Left lung (tissue), 10 donors: ENCODE measurements around the gene PLPPR5. TPM values are rescaled to one million over a fixed set of nuclear protein-coding genes. Genes with fewer than 3 reads are reported as not detected.

ENCODE experiments used
- ATAC-seq: fragments of 200-7000 bp; cut with Tn5 transposase; one replicate; pipeline ENCODE4 v1.9.1; 2020; ENCODE audit warnings: moderate library complexity
- DNase-seq, 4 donors: peaks; one replicate each; pipeline ENCODE4 v3.0.0-alpha.2; 2013 to 2020
- H3K27ac ChIP-seq, 2 donors: fragments of 200-600 bp; sonication (generic) in 1 of 2; one replicate each; pipeline versions ENCODE4 v1.5.0 to v1.8.0; 2020 to 2021
- H3K27me3 ChIP-seq, 2 donors: fragments of 200-600 bp; sonication (generic) in 1 of 2; one replicate each; pipeline versions ENCODE4 v1.5.0 to v1.8.0; 2020 to 2021
- H3K36me3 ChIP-seq, 2 donors: fragments of 200-600 bp; sonication (generic) in 1 of 2; one replicate each; pipeline versions ENCODE4 v1.5.0 to v1.8.0; 2020 to 2021
- H3K4me1 ChIP-seq, 2 donors: fragments of 200-600 bp; one replicate each; pipeline ENCODE4 v1.8.0; 2021
- H3K4me3 ChIP-seq, 2 donors: fragments of 200-600 bp; sonication (generic) in 1 of 2; one replicate each; pipeline versions ENCODE4 v1.5.0 to v1.8.0; 2020 to 2021; ENCODE audit warnings: mild to moderate bottlenecking in 1 of 2
- H3K9me3 ChIP-seq, 2 donors: fragments of 200-600 bp; sonication (generic) in 1 of 2; one replicate each; pipeline versions ENCODE4 v1.5.0 to v1.8.0; 2020 to 2021
- intact Hi-C, 2 donors: fragments of 100-400 bp; cut with DNase I; formaldehyde crosslinking; loops; one replicate each; pipeline versions ENCODE4 v1.11.2 to v1.14.2; 2022
- polyA plus RNA-seq, 6 donors: library from polyadenylated mRNA; unstranded; fragments of 120-200 nt; gene quantifications; one replicate each; pipeline ENCODE4 v1.2.1, GENCODE V29; 2013; ENCODE audit not compliant: insufficient read length in 6 of 6
- total RNA-seq, 2 donors: library from RNA; stranded (reverse); fragmentation: NEBNext Ultra II Directional; extraction: Animal tissue kit (Norgen Biotek cat#: 25700); gene quantifications; one replicate each; pipeline ENCODE4 v1.2.1, GENCODE V29; 2021
- TF ChIP-seq, protein P1 (sequence below), 2 donors: fragments of 200-600 bp; sonication (generic) in 1 of 2; IDR thresholded peaks; one replicate each; pipeline versions ENCODE4 v1.5.0 to v1.8.0; 2021; ENCODE audit warnings: antibody characterized with exemption in 2 of 2
- donor health status: DM: no; HTN: yes; CAD: no.
- donor health status: DM: no; HTN: no; CAD: no.

Gene PLPPR5
- total and polyA plus RNA-seq, 8 donors, result 0.06 to 6.3 (median 3.5) TPM; not detected in 1

DNA sequence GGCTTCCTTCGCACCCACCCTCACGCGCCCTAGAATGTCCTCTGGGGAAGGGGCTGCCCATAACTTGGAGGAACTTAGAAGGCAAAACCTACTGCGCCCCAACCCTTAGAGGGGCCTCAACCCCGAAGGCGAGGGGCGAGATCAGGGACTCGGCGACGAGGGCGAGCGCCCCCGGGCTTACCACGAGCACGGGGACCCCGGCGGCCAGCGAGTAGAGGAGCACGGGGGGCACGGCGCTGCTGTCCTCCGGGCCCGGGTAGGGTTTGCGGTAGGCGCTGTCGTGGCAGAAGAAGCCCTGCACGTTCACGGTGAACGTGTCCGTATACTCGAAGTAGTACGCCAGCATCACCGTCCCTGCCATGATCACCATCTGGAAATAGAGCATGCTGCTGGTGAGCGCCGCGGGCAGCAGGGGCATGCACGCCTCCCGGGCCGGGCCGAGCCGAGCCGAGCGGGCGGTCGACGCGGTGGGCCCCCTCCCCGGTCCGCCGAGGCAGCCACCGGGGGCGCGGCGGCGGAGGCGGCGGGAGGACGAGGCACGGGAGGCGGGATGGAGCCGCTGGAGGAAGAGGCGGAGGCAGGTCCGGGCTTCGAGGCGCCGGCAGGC lies 304 bp downstream of the PLPPR5 start:
- H3K4me3 ChIP-seq, result peak overlapping the region; percentile 6 to 13
- intact Hi-C loops, result no loop called here
- H3K27ac ChIP-seq, result no peak overlapping the region
- no peaks in the 10 kb centered on the region for H3K9me3 ChIP-seq
- H3K4me1 ChIP-seq, result peaks cover 0 to 12% of the 10 kb centered on the region in 2 donors
- TF ChIP-seq, protein P1, sequence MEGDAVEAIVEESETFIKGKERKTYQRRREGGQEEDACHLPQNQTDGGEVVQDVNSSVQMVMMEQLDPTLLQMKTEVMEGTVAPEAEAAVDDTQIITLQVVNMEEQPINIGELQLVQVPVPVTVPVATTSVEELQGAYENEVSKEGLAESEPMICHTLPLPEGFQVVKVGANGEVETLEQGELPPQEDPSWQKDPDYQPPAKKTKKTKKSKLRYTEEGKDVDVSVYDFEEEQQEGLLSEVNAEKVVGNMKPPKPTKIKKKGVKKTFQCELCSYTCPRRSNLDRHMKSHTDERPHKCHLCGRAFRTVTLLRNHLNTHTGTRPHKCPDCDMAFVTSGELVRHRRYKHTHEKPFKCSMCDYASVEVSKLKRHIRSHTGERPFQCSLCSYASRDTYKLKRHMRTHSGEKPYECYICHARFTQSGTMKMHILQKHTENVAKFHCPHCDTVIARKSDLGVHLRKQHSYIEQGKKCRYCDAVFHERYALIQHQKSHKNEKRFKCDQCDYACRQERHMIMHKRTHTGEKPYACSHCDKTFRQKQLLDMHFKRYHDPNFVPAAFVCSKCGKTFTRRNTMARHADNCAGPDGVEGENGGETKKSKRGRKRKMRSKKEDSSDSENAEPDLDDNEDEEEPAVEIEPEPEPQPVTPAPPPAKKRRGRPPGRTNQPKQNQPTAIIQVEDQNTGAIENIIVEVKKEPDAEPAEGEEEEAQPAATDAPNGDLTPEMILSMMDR (IDR thresholded peaks at IDR 0.05), result no peak
- DNase-seq (peak in 2 of 4 donors; percentile 34 to 65), ATAC-seq (peak; percentile 42)
- H3K27me3 ChIP-seq, result peaks cover 42 to 64% of the 10 kb centered on the region in 2 donors
- no peaks in the 10 kb centered on the region for H3K36me3 ChIP-seq

GRCh38 chr1:99003581-99004253 lies 944 bp downstream of the PLPPR5 start:
- H3K4me3 ChIP-seq, result no peak overlapping the region
- H3K27ac ChIP-seq, result no peak overlapping the region
- peaks cover 0 to 12% of the 10 kb centered on the region in 2 donors for H3K4me1 ChIP-seq
- TF ChIP-seq, protein P1 (IDR thresholded peaks at IDR 0.05), result no peak
- peak in 1 of 4 donors; percentile 55 for DNase-seq
- no peaks in the 10 kb centered on the region for H3K36me3 ChIP-seq
- H3K27me3 ChIP-seq, result peaks cover 42 to 64% of the 10 kb centered on the region in 2 donors
- no peak for ATAC-seq
- intact Hi-C loops, result no loop called here
- H3K9me3 ChIP-seq, result no peaks in the 10 kb centered on the region

DNA sequence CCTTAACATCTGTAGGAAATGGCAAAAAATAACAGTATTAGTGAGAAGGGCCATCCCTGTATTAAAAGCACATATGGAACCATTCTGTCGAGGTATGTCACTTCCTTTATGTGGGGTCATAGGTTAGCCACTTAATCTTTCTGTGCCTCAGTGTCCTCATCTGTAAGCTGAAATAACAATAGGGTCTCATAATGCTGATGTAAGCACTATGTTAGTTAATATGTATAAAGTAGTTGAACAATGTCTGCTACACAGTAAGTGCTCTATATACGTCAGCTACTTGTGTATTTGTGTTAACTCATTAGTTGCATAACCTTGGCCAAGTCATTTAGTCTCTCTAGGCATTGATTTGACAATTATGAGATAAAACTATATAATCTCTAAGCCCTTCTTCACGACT lies 11.8 kb downstream of the PLPPR5 start:
- no peaks in the 10 kb centered on the region for H3K4me1 ChIP-seq
- H3K36me3 ChIP-seq, result no peaks in the 10 kb centered on the region
- no peak overlapping the region for H3K4me3 ChIP-seq
- intact Hi-C loops, result no loop called here
- DNase-seq (no peak), ATAC-seq (no peak)
- no peaks in the 10 kb centered on the region for H3K27me3 ChIP-seq
- no peak overlapping the region for H3K27ac ChIP-seq
- TF ChIP-seq, protein P1 (IDR thresholded peaks at IDR 0.05), result no peak
- no peaks in the 10 kb centered on the region for H3K9me3 ChIP-seq

- H3K9me3 ChIP-seq, result no peaks in the 10 kb centered on the region
- TF ChIP-seq, protein P1 (IDR thresholded peaks at IDR 0.05), result no peak
- H3K27ac ChIP-seq, result no peak overlapping the region
- DNase-seq, result no peak
- ATAC-seq, result no peak
- no peaks in the 10 kb centered on the region for H3K4me1 ChIP-seq
- H3K4me3 ChIP-seq, result no peak overlapping the region
- no peaks in the 10 kb centered on the region for H3K36me3 ChIP-seq
- intact Hi-C loops, result no loop called here
- no peaks in the 10 kb centered on the region for H3K27me3 ChIP-seq
Observed at GRCh38 chr1:98991127-98992012, 13.3 kb downstream of the PLPPR5 start.

- H3K9me3 ChIP-seq, result no peaks in the 10 kb centered on the region
- no peaks in the 10 kb centered on the region for H3K27me3 ChIP-seq
- peak in 2 of 4 donors; percentile 55 to 71 for DNase-seq
- H3K4me1 ChIP-seq, result no peaks in the 10 kb centered on the region
- no peak for ATAC-seq
- TF ChIP-seq, protein P1 (IDR thresholded peaks at IDR 0.05), result no peak
- no peak overlapping the region for H3K27ac ChIP-seq
- H3K36me3 ChIP-seq, result no peaks in the 10 kb centered on the region
- H3K4me3 ChIP-seq, result no peak overlapping the region
- intact Hi-C loops, result no loop called here
Observed at GRCh38 chr1:98989556-98989907, 15.1 kb downstream of the PLPPR5 start.
